IPS DF 6.9 (cell line): ENCODE data around the gene PLCH2.
A peak's percentile ranks its signal among the peaks of the same experiment; 100 is the strongest.

Experiments used
- DNase-seq: peaks from one replicate; pipeline ENCODE4 v3.0.0-alpha.2; 2013; ENCODE audit warnings: low read depth, low spot score
- H3K27ac ChIP-seq: one replicate; pipeline ENCODE4 v1.5.1; 2013; ENCODE audit warnings: low read length, control low read depth
- H3K27me3 ChIP-seq: 2 replicates; pipeline ENCODE4 v1.6.1; 2013; ENCODE audit warnings: mild to moderate bottlenecking, low read length; ENCODE audit not compliant: control insufficient read depth, insufficient read depth
- H3K36me3 ChIP-seq: 2 replicates; pipeline ENCODE4 v1.6.1; 2013; ENCODE audit warnings: low read length; ENCODE audit not compliant: control insufficient read depth, insufficient read depth
- H3K4me1 ChIP-seq: 2 replicates; pipeline ENCODE4 v1.6.1; 2013; ENCODE audit warnings: low read length; ENCODE audit not compliant: control insufficient read depth, insufficient read depth
- H3K4me3 ChIP-seq: 2 replicates; pipeline ENCODE4 v1.5.1; 2013; ENCODE audit warnings: mild to moderate bottlenecking, low read length
- H3K9me3 ChIP-seq: 2 replicates; pipeline ENCODE4 v1.6.1; 2013; ENCODE audit warnings: low read length, inconsistent platforms; ENCODE audit not compliant: control insufficient read depth, insufficient read depth
- WGBS: extraction: QIAGEN DNeasy Blood & Tissue Kit; methylation state at CpG from one replicate; pipeline ENCODE4 v1.1.7; 2013; ENCODE audit warnings: mixed read lengths, missing lambda C conversion rate; ENCODE audit not compliant: insufficient read length, insufficient coverage; 5-methylcytosine and 5-hydroxymethylcytosine counted together

Gene PLCH2

DNA sequence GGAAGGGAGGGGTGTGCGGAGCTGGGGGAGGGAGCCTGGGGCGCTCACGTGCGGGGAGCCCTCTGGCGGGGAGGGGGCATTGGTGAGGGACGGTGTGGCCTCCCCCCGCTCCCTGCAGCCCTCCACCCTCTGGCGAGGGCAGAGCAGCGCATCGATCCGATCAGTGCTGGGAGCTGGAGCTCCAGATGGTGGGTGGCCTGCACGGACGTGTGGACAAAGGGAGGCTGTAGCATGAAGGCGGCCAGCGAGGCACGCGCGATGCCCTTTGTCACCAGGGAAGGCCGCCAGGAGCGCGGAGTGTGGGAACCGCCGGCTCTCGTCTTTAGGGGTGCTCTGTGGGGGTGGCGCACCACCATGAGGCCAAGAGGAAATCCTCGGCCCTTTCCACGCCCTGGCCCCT lies 59.4 kb downstream of the PLCH2 start:
- no peak overlapping the region for H3K4me3 ChIP-seq
- no peaks in the 10 kb centered on the region; the same call in 1 of the 2 replicates for H3K36me3 ChIP-seq
- no peak for DNase-seq
- no peak overlapping the region for H3K27ac ChIP-seq
- no CpG with 5 or more reads among the region's 27 CpGs for WGBS
- H3K9me3 ChIP-seq = no peaks in the 10 kb centered on the region
- peaks cover 11% of the 10 kb centered on the region; the same call in 1 of the 2 replicates for H3K4me1 ChIP-seq
- H3K27me3 ChIP-seq = peaks cover 16% of the 10 kb centered on the region

GRCh38 chr1:2535981-2536380 lies 59.9 kb downstream of the PLCH2 start:
- Histone ChIP-seq H3K9me3 (no peaks in the 10 kb centered on the region), H3K27ac (no peak overlapping the region), H3K4me3 (no peak overlapping the region), H3K27me3 (peaks cover 12% of the 10 kb centered on the region), H3K4me1 (peaks cover 9% of the 10 kb centered on the region; the same call in 1 of the 2 replicates), H3K36me3 (no peaks in the 10 kb centered on the region; the same call in 1 of the 2 replicates)
- no CpG with 5 or more reads among the region's 9 CpGs for WGBS
- no peak for DNase-seq

- peaks cover 9% of the 10 kb centered on the region; the same call in 1 of the 2 replicates for H3K4me1 ChIP-seq
- H3K27ac ChIP-seq = no peak overlapping the region
- no peaks in the 10 kb centered on the region for H3K9me3 ChIP-seq
- DNase-seq = no peak
- no CpG with 5 or more reads among the region's 9 CpGs for WGBS
- H3K36me3 ChIP-seq = no peaks in the 10 kb centered on the region
- peaks cover 1% of the 10 kb centered on the region; the same call in 1 of the 2 replicates for H3K27me3 ChIP-seq
- no peak overlapping the region for H3K4me3 ChIP-seq
These were observed 61.7 kb downstream of the PLCH2 start for GRCh38 chr1:2537784-2538115.

DNA sequence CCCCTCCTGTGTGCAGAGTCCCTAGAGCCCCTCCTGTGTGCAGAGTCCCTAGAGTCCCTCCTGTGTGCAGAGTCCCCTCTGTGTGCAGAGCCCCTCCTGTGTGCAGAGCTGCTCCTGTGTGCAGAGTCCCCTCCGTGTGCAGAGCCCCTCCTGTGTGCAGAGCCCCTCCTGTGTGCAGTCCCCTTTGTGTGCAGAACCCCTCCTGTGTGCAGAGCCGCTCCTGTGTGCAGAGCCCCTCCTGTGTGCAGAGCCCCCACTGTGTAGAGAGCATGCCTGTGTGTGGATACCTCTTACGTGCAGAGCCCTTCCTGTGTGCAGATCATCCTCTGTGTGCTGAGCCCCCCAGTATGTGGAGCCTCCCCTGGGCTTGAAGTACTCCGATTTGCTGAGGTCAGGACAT lies 62.3 kb downstream of the PLCH2 start:
- peaks cover 1% of the 10 kb centered on the region; the same call in 1 of the 2 replicates for H3K27me3 ChIP-seq

GRCh38 chr1:2538872-2539271 lies 62.8 kb downstream of the PLCH2 start:
- Histone ChIP-seq H3K4me1 (peaks cover 15% of the 10 kb centered on the region; the same call in 1 of the 2 replicates), H3K27me3 (peaks cover 1% of the 10 kb centered on the region; the same call in 1 of the 2 replicates), H3K27ac (no peak overlapping the region), H3K4me3 (no peak overlapping the region), H3K9me3 (no peaks in the 10 kb centered on the region), H3K36me3 (no peaks in the 10 kb centered on the region)
- WGBS = no CpG with 5 or more reads among the region's 8 CpGs
- no peak for DNase-seq

More for the DNA sequence above, 62.3 kb downstream of the PLCH2 start:
- no peak overlapping the region for H3K27ac ChIP-seq
- WGBS = no CpG with 5 or more reads among the region's 4 CpGs
- DNase-seq = no peak
- no peak overlapping the region for H3K4me3 ChIP-seq
- H3K4me1 ChIP-seq = peaks cover 11% of the 10 kb centered on the region; the same call in 1 of the 2 replicates
- H3K36me3 ChIP-seq = no peaks in the 10 kb centered on the region
- H3K9me3 ChIP-seq = no peaks in the 10 kb centered on the region

- H3K27me3 ChIP-seq = peaks cover 1% of the 10 kb centered on the region; the same call in 1 of the 2 replicates
- H3K27ac ChIP-seq = no peak overlapping the region
- no peak for DNase-seq
- no peak overlapping the region for H3K4me3 ChIP-seq
- peaks cover 15% of the 10 kb centered on the region; the same call in 1 of the 2 replicates for H3K4me1 ChIP-seq
- WGBS = no CpG with 5 or more reads among the region's 12 CpGs
- no peaks in the 10 kb centered on the region for H3K9me3 ChIP-seq
- H3K36me3 ChIP-seq = no peaks in the 10 kb centered on the region
These were observed 63.3 kb downstream of the PLCH2 start for GRCh38 chr1:2539312-2539907.

DNA sequence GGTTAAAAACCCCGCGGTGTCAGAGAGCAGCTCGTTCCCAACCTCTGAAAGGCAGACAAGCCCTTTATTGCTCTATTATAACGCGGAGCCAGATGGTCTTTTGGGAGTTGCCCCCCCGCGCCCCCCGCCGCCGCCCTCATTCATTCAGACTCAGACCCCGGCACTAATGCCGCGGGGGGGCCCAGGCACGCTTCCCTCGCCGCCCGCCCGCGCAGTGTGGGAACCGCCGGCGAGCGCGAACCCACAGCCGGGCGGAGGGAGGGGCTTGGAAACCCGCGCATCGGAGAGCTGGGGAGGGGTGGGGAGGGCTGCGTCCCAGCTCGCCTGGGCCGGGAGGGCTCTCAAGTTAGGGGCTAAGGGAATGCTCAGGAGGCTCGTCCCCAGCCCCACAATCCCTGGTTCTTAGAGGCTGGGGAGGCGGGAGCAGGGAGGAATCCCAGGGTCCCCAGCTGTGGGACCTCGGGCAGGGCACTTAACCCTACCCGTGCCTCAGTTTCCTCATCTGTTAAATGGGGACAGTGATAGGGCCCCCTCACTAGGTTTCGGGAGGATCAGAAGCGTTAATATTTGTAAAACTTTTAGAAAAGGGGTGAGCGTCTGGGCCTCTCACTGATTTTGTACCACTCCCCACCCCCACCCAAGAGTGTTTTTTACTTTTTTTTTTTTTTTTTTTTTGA lies 64.9 kb downstream of the PLCH2 start:
- Histone ChIP-seq H3K4me1 (peaks cover 8% of the 10 kb centered on the region; the same call in 1 of the 2 replicates), H3K27ac (no peak overlapping the region)

DNA sequence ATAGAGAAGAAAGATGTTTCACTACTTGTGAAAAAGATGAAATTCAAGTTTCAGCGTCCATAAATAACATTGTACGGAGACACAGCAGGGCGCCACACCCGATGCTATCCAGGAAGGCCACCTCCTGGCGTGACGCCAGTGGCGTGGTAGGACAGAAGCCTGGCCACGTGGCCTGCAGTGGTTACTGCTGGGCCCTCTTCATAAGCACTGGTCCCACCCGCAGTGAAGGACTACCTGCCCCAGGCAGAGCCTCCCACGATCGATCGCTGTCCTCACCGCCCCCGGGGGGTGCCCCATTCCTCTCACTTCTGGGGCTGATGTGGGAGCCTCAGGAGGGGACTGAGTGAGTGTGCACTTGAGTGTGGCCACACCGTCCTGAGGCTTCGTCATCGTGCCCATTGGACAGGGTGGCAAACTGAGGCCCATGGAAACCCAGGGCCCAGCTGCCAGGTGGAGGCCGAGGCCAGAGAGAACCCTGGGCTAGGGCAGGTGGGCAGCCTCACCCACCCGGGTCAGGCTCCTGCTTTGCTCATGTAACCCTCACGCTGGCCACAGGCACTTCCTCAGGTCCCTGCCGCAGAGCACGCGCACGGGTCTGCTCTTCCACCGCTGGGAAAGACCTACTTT lies 65.6 kb downstream of the PLCH2 start:
- Histone ChIP-seq H3K27me3 (no peaks in the 10 kb centered on the region; the same call in 1 of the 2 replicates), H3K4me3 (no peak overlapping the region), H3K36me3 (no peaks in the 10 kb centered on the region), H3K27ac (no peak overlapping the region), H3K9me3 (no peaks in the 10 kb centered on the region), H3K4me1 (peaks cover 8% of the 10 kb centered on the region; the same call in 1 of the 2 replicates)
- no CpG with 5 or more reads among the region's 25 CpGs for WGBS
- no peak for DNase-seq

More for the DNA sequence above, 64.9 kb downstream of the PLCH2 start:
- Histone ChIP-seq H3K4me3 (peak overlapping the region; percentile 12; the same call in 1 of the 2 replicates), H3K27me3 (no peaks in the 10 kb centered on the region; the same call in 1 of the 2 replicates), H3K36me3 (no peaks in the 10 kb centered on the region), H3K9me3 (no peaks in the 10 kb centered on the region)
- DNase-seq = no peak
- no CpG with 5 or more reads among the region's 39 CpGs for WGBS

- Histone ChIP-seq H3K4me3 (no peak overlapping the region), H3K27me3 (no peaks in the 10 kb centered on the region; the same call in 1 of the 2 replicates), H3K36me3 (no peaks in the 10 kb centered on the region), H3K4me1 (peaks cover 8% of the 10 kb centered on the region; the same call in 1 of the 2 replicates), H3K27ac (no peak overlapping the region), H3K9me3 (no peaks in the 10 kb centered on the region)
- WGBS = no CpG with 5 or more reads among the region's 11 CpGs
- DNase-seq = no peak
These were observed 66.3 kb downstream of the PLCH2 start for GRCh38 chr1:2542246-2542915.

DNA sequence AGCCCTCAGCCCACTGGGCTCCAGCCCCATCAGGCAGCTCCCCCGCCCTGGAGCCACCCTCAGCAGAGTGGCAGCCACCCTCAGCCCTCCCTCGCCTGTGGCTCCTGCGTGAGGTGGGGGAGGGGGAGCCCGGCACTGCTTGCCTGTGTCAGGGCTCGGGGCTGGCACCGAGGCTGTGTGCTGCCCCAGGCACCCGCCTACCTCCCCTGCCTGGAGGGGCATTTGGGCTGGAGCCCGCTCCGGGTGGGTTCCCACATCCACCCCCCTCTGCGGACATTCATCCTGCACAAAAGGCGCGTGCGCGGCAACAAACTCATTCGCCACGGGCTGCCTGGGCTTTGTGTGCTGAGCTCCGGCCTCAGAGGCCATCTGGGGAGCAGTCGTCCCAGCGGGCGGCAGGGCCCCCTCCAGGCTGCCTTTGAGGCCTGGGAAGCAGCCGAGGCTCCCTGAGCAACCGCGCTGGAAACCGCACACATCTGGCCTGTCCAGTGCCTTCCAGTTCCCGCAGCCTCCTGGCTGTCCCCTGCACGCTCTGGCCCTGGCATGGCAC lies 67.5 kb downstream of the PLCH2 start:
- WGBS = no CpG with 5 or more reads among the region's 26 CpGs
- H3K36me3 ChIP-seq = no peaks in the 10 kb centered on the region
- DNase-seq = no peak
- H3K27ac ChIP-seq = no peak overlapping the region
- peaks cover 12% of the 10 kb centered on the region for H3K4me1 ChIP-seq
- H3K9me3 ChIP-seq = no peaks in the 10 kb centered on the region
- no peaks in the 10 kb centered on the region; the same call in 1 of the 2 replicates for H3K27me3 ChIP-seq
- no peak overlapping the region for H3K4me3 ChIP-seq
